Eye (tissue), 1 donor: ENCODE measurements around the gene TRIL.

Experiments used
- DNase-seq: peaks from one replicate; pipeline ENCODE4 v3.0.0-alpha.2; 2015

TRIL gene, protein sequence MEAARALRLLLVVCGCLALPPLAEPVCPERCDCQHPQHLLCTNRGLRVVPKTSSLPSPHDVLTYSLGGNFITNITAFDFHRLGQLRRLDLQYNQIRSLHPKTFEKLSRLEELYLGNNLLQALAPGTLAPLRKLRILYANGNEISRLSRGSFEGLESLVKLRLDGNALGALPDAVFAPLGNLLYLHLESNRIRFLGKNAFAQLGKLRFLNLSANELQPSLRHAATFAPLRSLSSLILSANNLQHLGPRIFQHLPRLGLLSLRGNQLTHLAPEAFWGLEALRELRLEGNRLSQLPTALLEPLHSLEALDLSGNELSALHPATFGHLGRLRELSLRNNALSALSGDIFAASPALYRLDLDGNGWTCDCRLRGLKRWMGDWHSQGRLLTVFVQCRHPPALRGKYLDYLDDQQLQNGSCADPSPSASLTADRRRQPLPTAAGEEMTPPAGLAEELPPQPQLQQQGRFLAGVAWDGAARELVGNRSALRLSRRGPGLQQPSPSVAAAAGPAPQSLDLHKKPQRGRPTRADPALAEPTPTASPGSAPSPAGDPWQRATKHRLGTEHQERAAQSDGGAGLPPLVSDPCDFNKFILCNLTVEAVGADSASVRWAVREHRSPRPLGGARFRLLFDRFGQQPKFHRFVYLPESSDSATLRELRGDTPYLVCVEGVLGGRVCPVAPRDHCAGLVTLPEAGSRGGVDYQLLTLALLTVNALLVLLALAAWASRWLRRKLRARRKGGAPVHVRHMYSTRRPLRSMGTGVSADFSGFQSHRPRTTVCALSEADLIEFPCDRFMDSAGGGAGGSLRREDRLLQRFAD

GRCh38 chr7:28958235-28958979, at the start of gene TRIL:
Gene TRIL, minus strand, starts transcription at chr7:28958330. Its CDS starts 284 bp downstream, at chr7:28958046.
- peak; percentile 93 for DNase-seq

GRCh38 chr7:29007127-29007526, 49.0 kb upstream of the TRIL start:
- DNase-seq: no peak

DNA sequence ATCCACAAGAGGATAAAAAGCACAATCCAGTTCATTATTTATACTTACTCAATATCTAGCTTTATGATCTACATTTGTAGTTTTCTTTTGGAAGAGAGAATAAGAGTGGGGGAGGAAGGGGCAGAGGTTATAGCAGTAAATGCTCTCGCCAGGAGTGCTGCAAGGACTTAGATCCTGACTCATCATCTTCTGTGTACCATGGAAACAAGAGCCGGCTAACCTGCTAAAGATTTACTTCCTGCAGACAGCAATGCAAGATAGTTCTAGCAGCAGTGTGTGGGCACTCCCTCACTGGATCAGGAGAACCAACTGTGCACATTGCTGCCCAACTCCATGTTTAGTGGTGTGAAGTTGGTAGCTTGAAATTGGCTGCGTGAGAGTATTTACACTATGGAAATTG, 47.7 kb upstream of the TRIL start:
- no peak for DNase-seq

- no peak for DNase-seq
Measured at GRCh38 chr7:29005406-29005805, 47.3 kb upstream of the TRIL start.

- no peak for DNase-seq
Measured at GRCh38 chr7:29003703-29004102, 45.6 kb upstream of the TRIL start.

DNA sequence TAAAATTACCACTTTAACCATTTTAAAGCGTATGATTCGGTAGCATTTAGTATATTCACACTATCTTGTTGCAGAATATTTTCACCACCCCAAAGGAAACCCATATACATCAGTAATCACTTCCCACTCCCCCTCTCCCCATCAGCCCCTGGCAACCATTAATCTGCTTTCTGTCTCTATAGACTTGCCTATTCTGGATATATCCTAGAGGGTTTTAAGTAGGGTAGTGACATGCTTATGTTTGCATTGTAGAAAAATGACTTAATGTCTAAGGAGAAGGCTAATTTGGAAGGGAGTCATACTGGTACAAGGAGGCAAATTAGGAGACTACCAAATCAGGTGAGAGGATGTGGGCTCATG, 42.6 kb upstream of the TRIL start:
- no peak for DNase-seq

DNA sequence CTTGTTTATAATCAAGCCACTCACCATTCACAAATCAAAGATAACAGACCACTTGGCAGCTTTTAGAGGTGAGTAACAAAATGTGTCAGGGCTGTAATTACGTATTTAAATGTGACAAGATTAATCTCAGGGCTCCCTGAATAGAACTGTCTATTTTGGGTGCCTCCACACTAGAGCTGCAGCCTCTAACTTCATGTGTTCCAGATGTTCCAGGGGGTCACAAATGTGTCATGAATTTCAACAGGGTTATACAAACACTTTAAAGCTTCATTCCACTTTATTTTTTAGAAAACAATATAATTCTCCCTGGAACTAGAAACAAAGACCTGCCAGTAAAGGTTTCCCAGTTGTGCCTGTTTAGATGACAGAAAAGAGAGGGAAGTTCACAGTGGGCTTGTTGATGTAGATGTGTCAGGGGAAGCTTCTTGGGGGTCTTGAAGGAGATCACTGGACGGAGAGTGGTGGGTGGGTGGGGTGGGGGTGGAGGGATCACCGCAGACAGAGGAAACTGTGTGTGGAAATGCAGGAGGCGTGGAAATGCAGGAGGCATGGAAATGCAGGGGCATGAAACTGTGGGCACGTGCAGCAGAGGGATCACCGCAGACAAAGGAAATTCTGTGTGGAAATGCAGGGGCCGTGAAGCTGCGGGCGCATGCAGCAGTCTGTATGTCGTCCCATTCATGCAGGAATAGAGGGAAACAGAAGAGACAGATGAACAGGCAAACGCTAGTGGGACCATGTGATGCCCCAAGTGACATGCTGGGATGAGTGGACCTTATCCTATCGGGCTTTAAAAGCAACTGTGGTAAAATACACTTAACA, 42.0 kb upstream of the TRIL start:
- peak; percentile 50 for DNase-seq

DNA sequence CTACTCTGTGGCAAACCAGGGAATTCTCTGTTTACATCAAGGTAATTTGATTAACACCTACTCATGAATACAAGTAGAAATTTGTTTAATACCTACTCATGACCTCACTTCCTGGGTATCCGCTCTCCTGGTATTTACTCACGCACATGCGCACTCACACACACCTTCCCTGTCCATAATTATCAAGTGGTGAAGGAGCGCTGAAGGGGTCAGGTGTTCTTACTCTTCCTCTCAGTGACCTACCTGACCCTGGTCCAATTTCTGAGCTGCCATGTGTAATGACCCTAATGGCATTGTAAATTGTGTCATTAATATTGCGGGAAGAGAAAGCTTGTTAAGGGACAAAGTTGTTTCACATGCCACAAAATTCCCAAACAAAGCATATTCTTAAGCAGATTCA, 41.3 kb upstream of the TRIL start:
- no peak for DNase-seq

DNA sequence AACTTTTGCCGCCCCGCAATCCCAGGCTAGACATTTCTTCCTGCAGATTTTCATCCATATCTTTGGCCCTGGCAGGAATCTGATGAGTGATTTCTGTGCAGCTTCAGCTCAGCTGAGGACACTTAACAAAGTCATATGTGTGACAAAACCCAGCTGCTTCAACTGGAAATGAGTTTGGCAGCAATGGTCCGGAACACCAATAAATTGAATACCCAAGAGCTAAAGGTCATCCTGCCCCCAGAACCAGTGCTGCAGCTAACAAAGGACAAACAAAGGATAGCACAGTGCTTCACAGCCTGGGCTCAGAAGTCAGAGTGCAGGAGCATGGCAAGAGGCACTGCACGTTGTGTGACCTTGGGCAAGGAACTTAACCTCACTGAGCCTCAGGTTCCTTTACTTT, 40.0 kb upstream of the TRIL start:
- DNase-seq: no peak

DNA sequence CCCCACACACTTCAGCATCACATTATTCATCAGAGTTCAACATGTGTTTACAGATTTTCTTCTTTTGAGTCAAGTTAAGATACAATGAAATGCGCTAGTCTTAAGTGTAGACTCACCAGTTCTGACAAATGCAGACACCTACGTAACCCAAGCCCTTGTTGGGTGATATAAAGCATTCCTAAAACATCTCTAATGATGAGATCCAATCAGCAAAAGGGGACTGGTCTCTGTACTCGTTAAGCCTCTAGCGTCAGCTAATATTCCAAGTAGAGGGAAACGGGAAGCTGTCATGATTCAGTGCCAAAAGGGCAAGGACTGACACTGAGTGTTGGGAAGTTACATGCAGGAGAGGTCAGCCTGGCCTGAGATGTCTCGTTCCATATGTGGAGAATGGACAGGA, 38.7 kb upstream of the TRIL start:
- DNase-seq: no peak

GRCh38 chr7:28993371-28993770, 35.2 kb upstream of the TRIL start:
- DNase-seq: no peak

GRCh38 chr7:28992798-28993197, 34.7 kb upstream of the TRIL start:
- DNase-seq: no peak

- DNase-seq: peak; percentile 58
Measured at GRCh38 chr7:28990200-28990960, 32.2 kb upstream of the TRIL start.

DNA sequence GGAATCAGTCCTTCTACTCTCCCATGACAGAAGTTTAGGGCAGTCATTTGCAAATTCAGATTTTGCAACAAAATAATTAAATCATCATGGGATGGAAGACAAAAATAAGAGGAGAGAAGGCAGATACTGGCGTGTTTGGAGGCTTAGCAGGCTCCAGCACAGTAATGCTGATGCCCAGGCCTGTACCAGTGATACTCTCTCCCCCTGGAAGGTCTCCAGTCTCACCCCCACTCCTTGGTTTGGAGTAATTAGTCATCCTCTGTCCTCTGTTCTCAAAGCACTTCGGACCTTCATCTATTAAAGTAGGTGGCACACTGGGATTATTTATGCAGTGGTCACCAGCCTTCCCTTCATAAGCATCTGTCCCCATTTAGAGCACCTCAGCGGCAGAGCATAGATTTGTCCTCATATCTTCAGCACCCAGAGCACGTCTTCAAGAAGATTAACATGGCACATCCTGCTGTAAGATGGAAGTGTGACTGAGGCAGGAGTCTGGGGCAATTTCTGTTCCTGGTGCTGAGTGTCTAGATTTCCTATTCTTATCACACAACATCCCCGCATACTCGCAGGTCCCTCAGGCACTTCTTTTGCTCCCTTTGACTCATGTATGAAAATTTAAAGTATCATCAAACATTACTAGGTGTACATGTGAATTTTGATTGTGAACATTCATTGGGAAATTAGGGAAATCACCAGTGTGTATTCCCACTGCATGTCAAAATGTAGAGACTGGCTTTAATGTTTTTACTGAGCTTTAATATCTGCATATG, 31.3 kb upstream of the TRIL start:
- no peak for DNase-seq

DNA sequence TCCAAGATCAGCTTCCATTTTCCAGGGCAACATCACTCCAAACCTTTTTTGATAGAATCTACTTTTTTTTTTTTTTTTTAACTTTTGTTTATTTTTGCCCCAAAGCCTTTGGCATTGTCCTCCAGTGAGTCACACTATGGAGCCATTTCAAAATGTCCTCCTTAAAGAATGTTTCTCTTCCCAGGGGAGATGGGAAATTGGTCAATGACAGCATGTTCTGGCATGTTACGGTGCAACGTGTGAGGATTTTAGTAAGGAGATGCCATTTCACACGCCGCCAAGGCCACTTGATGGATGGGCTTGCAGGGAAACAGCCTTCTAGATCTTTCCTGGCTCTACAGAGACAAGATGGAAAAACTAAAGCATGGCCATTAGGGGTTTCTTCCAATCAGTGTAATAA, 30.7 kb upstream of the TRIL start:
- DNase-seq: no peak

DNA sequence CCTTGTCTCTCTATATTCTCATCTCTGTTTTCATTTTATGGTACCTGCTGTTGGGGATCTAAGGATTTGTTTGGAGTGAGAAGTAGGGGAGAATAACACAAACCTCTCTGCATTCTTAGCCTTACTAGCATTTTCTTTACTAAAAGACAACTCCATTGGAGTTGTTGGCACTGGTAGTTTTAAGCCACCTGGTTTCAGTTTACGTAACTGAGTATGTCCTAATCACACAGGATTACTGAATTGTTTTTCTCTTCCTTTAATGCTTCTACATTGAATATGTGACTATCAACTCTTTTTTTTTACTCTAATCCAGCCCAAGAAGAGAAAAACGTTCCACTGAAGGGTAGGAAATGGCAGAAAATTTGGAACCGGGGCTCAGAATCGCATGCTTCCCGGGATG, 30.0 kb upstream of the TRIL start:
- no peak for DNase-seq

DNA sequence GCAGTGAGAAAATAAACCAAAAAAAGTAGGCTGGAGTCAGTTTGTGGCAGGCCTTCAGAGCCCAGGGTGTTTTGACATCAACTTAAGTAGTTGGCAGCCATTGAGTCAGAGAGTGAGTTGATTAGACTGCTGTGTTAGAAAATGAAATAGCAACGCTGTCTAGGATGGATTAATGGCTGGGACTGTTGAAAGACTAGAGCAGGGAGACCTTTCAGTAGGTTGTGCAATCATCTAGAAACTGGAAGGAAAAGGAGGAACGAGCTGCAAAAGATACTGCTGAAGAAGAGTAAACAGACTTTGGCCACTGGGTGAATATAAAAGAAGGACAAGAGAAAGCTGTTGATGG, 28.6 kb upstream of the TRIL start:
- DNase-seq: no peak

DNA sequence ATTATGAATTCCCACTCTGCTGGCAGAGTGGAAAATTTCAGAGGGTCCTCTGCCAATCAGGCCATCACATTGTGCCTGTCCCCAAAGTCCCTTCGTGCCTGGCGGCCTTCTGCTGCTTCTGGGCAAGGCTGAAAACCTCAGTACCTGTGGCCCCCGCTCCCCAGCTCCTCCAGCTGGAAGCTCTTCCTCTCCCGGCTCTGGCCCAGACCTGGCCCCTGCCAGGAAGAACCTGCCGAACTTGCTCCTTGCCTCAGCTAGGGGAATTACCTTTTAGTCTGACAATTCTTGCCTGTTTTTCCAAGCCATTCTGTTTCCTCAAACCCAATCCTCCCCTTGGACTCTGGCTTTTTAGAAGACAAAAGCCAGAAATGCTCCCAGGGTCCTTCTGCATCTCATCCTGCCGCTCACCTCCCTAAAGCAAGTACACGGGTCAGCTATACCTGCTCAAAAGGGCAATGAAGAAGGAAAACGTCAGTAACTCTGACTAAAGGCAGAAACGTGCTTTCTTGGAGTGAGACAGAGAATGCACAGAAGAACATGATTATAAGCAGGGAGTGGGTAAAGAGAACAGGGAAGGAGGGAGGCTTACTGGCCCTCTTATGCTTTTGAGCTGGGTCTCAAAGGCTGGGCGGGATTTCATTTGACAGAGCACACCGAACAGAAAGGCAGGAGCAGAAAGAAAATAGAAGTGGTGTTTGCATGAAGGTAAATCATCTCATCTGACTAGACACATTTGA, 28.1 kb upstream of the TRIL start:
- no peak for DNase-seq

DNA sequence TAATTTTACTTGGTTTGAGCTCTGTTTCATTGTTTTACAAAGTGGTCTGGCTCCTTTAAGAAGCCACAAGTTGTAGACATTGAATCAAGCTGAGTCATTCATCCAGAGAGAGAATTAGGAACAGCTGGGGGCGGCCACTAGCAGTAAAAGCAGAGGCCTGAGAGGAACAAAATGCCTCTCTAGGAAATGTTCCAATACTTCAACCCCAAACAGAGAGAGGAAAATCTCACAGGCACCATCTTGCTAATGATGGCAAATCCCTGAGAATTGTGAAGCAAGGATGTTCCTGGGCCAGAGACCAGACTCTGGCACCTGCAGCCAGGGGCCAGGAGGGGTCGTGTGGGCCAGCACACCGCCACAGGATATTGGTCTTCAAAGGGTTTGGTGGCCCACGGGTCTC, 26.5 kb upstream of the TRIL start:
- peak; percentile 60 for DNase-seq

DNA sequence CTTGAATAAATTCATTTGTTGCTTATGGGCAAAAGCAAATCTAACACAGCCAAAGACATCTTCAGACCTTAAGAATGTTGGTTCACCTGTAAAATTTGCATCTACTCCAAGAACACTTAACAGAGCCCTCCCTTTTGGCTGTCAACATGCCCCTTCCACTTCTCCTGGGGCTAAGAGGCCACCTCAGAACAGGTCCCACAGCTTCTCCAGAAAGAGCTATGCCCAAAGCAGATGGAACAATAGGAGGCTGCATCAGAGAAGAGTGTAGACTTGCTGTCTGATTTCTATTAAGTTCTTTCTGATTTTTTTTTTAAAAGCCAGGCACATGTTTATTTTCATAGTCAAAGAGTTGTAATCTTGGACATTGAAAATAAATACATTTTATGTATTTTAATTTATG, 26.1 kb upstream of the TRIL start:
- no peak for DNase-seq
